GM18499 (cell line): ENCODE results near the gene C12orf57.

Experiments
- ATAC-seq: cut with Tn5 transposase; IDR thresholded peaks from one replicate; pipeline ENCODE4 v1.9.1; 2021; ENCODE audit warnings: moderate number of reproducible peaks; ENCODE audit not compliant: insufficient read depth, unreplicated experiment

The C12orf57 gene

DNA sequence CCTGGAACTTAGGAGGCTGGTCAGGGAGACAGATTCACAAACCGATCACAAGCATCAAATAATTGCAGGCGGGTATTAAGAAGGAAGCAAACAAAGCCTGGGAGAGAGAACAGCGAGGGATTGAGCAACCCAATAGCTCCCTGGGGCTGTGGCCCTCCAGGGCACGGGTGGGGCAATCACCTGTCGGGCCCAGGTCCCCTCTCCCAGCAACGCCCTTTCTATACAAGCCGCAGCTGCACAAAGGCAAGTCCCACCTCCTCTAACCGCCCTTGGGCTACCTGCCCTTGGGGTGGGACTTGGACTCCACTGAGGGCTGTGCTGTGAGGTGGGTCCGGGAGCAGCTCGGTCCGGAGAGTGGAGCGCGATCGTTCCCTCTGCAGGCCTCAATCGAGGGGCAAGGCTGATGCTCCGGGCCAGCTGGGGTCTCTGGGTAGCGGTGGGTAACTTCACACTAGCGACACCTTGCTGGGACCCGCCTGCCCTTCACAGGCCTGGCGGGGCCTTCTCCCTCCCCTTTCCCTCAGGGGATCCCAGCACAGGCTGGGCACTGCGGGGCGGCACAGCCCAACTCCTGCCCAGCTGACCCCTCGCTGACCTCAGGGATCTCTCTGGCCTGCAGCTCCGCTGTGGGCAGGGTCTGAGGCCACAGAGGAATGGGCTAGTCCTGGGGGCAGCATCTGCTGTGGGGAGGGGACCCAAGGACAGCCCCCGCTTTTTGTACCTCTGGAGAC is 18.6 kb downstream of the C12orf57 start:
- no peak for ATAC-seq

DNA sequence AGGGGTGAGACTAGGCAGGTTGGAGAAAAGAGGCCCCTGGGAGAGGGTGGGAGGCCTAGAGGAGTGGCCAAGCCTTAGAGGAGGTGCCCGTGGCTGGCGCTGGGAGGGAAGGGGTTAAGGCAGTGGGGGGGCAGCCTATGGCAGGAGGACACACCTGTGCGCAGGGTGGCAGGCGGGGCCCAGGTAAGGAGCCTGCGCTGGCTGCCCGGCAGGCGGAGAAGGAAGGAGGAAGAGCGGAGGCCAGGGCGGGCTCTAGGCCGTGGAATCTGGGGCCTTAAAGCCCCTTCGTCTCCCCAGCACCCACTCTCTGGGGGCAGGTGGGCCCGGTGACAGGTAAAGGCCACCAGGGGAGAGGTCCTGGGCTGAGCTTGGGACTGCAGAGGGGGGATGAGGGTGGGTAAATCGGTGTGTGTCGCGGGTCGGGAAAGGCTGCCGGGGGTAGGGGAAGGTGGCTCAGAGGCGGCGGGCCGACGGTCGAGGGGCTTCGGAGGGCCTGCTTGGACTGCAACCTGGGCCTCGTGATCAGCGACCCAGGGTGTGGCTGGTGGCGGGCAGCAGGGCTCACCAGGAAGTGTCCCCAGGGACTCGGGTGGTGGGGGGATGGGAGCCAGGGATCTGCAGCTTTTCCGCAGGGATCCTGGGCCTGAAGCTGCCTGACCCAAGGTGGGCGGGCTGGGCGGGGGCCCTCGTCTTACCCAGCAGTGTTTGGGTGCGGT is 19.4 kb downstream of the C12orf57 start:
- ATAC-seq: no peak

DNA sequence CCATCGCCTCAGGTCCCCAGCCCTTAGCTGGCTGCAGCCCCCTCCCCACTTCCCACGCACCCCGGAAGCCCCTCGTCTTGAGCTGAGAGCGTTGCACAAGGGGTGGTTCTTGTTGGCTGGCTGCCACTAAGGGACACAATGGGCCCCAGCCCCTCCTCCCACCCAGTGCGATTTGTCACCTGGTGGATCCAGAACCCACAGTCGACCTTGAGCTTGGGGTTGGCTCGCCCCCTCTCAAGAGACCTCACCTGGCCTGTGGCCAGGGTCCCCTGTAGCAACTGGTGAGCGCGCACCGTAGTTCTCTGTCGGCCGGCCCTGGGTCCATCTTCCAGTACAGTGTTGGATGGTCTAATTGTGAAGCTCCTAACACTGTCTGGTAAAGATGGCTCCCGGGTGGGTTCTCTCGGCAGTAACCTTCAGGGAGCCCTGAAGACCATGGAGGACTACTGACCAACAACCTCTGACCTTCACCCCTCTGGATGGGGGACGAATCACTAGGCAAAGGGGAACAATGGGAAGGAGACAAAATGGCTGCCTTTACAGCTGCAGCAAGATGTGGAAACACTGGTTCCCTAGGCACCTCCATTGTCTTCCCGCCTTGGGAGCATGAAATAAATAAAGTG is 20.1 kb downstream of the C12orf57 start:
- ATAC-seq: no peak

DNA sequence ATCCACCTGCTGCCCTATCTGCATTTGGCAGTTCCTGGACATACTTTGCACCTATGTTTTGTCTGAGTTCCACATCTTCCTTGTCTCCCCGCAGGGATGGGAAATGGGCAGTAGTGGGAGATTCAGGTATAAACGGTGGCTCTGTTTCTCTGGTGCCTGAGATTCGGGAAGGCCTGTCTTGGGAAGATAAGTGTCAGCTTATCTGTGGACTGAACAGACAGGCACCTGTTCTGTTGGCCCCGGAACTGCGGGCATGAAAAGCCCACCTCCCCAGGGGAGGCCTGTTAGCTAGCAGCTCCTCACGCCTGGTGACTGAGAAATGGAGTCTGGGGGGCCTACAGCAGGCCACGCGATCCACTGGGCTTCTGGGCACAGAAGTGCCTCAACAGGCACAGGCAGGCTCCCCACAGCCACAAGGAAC is 20.8 kb downstream of the C12orf57 start:
- no peak for ATAC-seq

DNA sequence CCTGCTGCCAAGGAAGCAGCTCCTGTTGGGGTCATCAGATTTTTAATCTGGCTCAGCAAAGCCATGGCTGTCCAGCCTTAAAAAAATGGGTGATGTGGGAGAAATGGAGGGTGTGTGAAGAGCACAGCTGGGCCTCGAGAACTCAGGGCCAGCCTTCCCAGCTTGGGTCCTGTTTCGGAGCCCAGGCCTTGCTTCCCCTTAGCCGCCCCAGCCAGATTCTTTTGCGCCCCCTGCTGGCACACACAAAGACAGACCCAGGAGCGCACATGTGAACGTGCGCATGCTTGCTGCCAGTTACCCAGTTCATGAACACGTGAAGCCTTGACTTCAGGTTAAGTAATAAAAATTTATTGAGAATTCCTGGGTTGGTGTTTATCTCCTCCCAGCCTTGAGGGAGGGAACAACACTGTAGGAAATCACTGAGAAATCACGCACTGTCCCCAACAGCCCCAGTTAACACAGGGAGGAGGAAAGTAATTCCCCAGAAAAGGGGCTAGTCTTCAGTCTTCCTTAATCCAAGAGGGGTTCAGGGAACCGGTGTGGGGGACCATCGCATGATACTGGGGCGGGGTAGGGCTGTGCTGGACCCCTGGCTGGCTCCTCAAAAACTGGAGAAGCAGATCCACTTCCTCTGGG is 21.3 kb downstream of the C12orf57 start:
- ATAC-seq: no peak

DNA sequence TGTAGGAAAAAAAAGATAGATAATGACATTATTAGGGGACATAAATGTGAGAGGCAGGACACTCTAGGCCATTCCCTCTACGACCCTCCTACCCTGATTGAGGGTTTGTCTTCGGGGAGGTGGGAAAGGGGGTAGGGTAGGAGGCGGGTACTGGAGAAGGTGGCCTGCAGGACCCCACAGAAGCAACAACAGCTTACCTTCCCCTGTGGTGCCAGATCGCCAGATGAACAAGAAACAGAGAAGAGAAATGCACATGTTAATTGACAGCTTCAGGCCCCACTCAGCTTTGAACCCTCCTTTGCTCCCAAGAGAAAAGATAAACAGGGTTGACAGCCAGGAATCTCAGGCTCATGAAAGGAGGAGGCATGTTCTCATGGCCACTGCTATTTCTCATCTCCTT is 21.9 kb downstream of the C12orf57 start:
- ATAC-seq: no peak

DNA sequence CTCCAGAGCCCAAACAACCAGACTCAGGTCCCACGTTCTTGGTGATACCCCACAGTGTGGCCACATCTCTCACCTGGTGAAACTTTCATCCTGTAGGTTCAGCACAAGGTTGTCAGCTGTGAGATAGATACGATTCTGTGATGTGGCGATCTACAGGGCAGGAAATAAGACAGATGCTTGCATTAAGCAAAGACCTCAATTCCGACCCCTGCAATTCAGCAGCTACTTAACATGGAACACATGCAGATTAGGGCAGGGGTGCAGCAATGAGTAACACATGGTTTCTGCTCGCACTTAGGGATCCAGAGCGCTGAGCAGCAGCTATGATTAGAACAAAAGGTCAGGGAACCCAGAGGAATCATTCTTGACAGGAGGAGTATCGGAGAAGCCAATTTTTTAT is 22.5 kb downstream of the C12orf57 start:
- ATAC-seq: no peak

DNA sequence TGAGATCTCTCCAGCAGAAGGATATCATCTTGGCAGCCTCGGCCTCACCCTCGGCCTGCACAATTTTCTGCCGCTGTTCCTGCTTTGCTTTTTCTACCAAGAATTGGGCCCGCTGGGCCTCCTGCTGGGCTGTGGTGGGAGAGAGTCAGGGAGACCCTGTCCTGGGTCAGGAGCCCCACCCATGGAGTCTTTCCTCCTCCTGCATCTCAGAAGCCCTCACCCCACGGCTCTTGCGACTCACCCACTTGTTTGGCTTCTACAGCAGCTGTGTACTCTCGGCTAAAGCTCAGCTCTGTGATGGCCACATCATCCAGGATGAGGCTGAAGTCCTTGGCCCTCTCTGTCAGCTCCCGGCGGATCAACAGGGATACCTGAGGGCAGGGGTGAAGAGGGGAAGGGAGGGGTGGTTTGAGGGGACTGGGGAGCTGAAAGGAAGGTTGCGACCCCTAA is 23.9 kb downstream of the C12orf57 start:
- no peak for ATAC-seq

DNA sequence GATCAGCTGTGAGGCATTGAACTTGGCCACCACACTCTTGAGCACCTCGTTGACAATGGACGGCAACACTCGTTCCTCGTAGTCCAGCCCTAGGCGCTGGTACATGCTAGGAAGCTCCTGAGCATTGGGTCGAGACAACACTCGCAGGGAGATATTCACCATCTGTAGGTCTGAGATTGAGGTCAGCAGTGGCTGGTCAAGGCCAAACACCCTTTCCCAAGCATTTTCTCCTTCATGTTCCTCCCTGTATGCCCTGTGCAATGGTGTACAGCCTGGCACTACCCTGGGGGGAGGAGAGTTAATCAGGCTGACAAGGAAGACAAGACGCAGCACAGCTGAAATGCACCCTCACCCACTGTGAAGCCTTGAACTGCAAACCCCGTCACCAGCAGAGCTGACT is 24.6 kb downstream of the C12orf57 start:
- no peak for ATAC-seq

DNA sequence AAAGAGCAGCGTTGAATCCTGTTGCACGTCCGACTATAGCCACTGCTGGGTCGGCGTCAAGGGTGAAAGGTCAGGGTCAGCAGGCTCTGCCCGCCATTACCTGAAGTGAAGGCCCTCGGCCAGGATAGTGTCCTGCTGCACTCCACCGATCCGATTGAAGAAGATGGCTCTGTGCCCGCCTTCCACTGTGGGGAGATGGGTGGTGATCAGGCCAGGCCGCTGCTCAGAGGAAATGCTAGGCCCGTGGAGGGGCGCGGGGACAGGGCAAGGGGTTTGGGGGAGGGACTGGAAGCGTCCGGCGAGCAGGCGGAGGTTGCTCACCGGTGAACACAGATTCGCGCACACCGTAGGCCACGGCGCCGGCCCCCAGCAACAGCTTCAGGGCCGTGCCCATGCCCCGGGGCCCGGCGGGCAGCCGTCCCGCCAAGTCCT is 26.3 kb downstream of the C12orf57 start:
- ATAC-seq: no peak

DNA sequence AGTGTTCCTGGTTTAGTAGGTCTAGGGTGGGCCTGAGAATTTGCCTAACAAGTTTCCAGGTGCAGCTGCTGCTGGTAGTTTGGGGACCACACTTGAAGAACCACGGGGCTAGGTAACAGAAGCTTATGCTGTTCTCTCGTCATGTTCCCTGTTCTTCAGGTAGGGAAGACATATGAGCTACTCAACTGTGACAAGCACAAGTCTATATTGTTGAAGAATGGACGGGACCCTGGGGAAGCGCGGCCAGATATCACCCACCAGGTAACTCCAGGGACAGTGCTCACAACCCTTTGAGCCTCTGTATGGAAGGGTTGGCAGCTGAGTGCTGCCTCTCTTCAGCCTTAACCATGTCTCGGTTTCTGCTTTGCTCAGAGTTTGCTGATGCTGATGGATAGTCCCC is 30.4 kb downstream of the C12orf57 start:
- ATAC-seq: no peak

DNA sequence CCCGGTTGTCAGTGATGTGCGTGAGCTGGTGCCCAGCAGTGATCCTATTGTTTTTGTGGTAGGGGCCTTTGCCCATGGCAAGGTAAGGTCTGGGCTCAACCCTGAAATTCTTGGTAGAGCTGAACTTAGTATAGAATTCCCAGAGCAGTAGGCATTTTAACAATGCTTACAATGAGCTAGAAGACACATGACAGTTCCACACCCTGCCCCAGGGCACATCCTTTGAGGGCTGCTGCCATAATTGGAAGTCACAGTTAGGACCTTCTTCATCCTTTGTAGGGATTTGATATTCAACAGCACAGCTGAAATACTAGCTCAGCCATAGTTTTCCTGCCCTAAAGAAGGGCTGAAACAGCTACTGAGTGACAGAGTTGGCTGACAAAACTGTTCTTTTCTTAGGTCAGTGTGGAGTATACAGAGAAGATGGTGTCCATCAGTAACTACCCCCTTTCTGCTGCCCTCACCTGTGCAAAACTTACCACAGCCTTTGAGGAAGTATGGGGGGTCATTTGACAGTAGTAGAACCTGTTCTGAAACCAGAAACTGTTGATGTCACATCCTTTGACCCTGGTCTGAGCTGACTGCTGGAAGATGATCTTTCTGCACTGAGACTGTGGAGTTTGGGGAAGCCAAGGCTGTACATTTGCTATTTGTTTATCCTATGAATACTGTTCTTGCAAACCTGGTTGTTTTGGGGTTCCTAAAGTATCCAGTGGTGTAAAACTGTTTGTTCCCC is 31.6 kb downstream of the C12orf57 start:
- ATAC-seq: no peak

DNA sequence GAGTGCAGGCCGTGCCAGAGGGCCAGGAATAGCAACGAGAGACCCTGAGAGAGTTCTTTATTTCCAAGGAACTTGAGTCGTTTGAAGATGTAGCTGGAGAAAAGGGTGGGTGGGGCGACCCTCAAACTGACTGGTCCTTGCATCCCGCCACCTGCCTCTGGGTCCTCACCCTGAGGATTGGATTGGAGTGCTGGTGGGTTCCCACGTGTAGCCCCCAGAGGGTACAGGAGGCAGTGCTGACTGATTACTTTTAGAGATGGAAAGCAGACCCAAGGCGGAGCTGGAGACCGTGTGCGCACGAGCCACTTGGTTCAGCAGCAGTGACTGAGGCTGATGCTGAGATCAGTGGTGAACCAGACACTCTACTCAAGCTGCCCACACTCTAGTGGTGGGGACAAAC is 33.8 kb downstream of the C12orf57 start:
- ATAC-seq: no peak

DNA sequence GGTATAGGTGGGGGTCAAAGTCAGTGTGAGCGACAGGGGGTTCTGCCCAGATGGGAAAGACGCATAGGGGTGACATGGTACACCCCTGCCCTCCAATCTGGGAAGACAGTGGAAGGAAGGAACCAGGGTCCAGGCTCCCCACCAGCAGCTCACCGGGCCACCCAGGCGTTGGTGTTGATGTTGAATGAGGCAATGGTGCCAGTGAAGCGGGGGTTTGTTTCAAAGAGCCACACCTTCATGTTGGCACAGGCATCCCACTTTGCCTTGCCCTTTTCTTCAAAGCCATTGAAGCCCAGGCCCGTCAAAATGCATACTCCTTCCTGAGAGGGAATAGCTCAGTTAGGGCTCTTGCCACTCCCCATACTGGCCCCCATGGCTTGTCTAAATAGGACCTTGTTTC is 34.4 kb downstream of the C12orf57 start:
- no peak for ATAC-seq

DNA sequence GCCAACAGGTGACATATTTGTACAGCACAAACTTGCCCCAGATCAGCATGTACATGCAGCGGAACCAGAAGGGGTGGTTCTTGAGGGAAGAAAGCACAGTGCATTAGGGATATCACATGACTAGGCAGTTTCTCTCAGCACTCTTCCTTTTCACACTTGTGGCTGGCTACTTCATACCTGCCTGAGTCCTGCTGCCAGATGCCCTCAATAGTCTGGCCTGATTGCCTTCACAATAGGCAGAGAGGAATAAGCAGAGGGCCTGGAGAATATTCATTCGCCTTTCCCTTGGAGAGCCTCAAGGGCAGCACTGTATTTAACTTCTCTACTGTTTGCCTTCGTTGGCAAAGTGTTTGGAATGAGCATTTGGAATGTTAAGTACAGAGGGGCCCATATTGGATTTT is 34.8 kb downstream of the C12orf57 start:
- ATAC-seq: no peak

DNA sequence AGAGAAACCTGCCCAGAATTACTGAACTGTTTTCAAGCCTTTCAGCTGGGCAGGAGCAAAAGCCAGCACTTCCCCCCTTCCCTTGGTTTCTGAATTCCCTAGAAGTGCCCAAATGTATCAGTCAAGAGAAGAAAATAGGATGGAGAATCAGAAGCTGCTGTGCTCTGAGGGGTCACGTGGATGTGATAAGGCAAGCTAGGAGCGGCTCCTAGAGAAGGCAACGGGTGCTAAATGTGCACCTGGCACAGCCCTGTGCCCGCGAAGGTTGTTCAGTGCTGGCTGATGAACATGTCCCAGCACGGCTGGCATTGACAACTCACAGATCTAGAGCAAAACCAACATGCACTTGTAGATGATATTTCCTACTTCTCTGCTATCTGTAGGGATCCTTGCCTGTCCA is 35.2 kb downstream of the C12orf57 start:
- no peak for ATAC-seq

DNA sequence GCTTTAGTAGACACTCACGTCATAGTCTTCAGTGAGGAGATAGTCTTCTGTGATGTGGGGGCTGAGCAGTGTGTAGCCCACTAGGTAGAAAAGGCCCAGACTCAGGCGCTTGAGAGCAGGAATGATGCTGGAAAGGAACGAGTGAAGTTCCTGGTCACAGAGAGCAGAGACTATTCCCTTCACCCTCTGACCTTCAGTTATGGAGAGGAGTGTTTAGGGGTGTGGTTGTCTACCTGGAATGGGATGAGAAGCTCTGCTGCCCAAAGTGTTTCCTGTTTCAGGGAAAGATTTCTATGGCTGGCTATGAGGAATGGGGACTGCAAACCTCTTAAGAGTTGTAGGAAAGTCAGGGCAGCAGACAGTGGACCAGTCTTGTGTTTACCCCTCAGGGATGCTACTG is 35.6 kb downstream of the C12orf57 start:
- no peak for ATAC-seq

DNA sequence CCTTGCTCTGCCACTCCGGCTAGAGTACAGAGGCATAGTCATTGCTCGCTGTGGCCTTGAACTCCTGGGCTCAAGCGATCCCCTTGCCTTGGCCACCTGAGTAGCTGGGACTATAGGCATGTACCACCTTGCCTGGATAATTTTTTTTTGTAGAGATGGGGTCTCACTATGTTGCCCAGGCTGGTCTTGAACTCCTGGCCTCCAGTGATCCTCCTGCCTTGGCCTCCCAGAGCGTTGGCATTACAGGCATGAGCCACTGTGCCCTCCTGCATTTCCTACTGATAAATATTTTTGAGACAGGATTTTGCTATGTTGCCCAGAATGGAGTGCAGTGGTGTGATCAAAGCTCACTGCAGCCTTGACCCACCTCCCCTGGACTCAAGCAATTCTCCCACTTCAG is 36.3 kb downstream of the C12orf57 start:
- ATAC-seq: no peak

DNA sequence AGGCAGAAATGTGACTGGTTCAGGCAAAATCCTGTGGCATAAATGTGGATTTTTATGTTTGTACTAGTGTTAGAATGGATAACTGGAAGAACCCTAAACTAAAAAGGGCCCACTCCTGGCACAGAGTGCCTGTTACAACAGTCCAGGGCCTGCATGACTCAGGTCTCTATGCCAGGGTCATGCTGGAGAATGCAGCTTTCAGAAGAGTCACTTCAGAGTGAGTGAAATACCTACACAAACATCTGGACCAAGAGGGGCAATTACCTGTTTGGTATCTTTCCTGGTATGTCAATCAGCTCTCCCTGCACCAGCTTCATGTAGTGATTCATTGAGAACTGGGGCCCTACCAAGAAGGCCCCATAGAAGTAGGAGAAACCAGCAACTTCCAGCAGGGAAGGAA is 36.9 kb downstream of the C12orf57 start:
- ATAC-seq: no peak
